H9 (cell line): ENCODE results near the gene OFD1. TPM values are rescaled to one million over a fixed set of nuclear protein-coding genes. Genes with fewer than 3 reads are reported as not detected.
"Not testable (repeated sequence)": the region's sequence is repeated elsewhere in the genome, so short reads cannot be mapped to it uniquely, and the experiment has no call there.

Source experiments
- DNase-seq: peaks from one replicate; pipeline ENCODE4 v3.0.0-alpha.2; 2017
- H2AFZ ChIP-seq: one replicate; pipeline ENCODE4 v1.6.1; 2013; ENCODE audit warnings: mild to moderate bottlenecking, low read length, control low read depth, moderate library complexity
- H2AK5ac ChIP-seq: 2 replicates; pipeline ENCODE4 v1.6.1; 2013; ENCODE audit warnings: low read length, control low read depth, mixed read lengths; ENCODE audit not compliant: insufficient read length
- H2BK120ac ChIP-seq: one replicate; pipeline ENCODE4 v1.6.1; 2013; ENCODE audit warnings: low read depth, mild to moderate bottlenecking, low read length, control low read depth, inconsistent platforms; ENCODE audit not compliant: poor library complexity, severe bottlenecking
- H2BK12ac ChIP-seq: 2 replicates; pipeline ENCODE4 v1.6.1; 2013; ENCODE audit warnings: low read length, control low read depth, mixed read lengths, low read depth; ENCODE audit not compliant: insufficient read length
- H2BK15ac ChIP-seq: 2 replicates; pipeline ENCODE4 v1.6.1; 2013; ENCODE audit warnings: low read depth, low read length, control low read depth
- H2BK20ac ChIP-seq: one replicate; pipeline ENCODE4 v1.6.1; 2013; ENCODE audit warnings: low read depth, mild to moderate bottlenecking, low read length, control low read depth, inconsistent platforms; ENCODE audit not compliant: poor library complexity, severe bottlenecking
- H2BK5ac ChIP-seq: 2 replicates; pipeline ENCODE4 v1.6.1; 2013; ENCODE audit warnings: low read length, control low read depth, mixed read lengths; ENCODE audit not compliant: insufficient read length
- H3K14ac ChIP-seq: 2 replicates; pipeline ENCODE4 v1.6.1; 2013; ENCODE audit warnings: low read length, control low read depth; ENCODE audit not compliant: insufficient read depth
- H3K18ac ChIP-seq: 2 replicates; pipeline ENCODE4 v1.6.1; 2013; ENCODE audit warnings: low read depth, mild to moderate bottlenecking, mixed read lengths, low read length, control low read depth; ENCODE audit not compliant: insufficient read length
- H3K23ac ChIP-seq: 2 replicates; pipeline ENCODE4 v1.6.1; 2013; ENCODE audit warnings: low read length, control low read depth, mixed read lengths, low read depth; ENCODE audit not compliant: insufficient read length
- H3K23me2 ChIP-seq: 2 replicates; pipeline ENCODE4 v1.6.1; 2013; ENCODE audit warnings: low read depth, mild to moderate bottlenecking, mixed read lengths, low read length, control low read depth; ENCODE audit not compliant: insufficient read length, poor library complexity, severe bottlenecking
- H3K27ac ChIP-seq: 2 replicates; pipeline ENCODE4 v1.5.1; 2013; ENCODE audit warnings: low read length, control low read depth, mixed read lengths, low read depth; ENCODE audit not compliant: insufficient read length
- H3K27me3 ChIP-seq: 2 replicates; pipeline ENCODE4 v1.6.1; 2013; ENCODE audit warnings: low read length, control low read depth, inconsistent platforms; ENCODE audit not compliant: insufficient read depth
- H3K4ac ChIP-seq: 2 replicates; pipeline ENCODE4 v1.6.1; 2013; ENCODE audit warnings: low read depth, mild to moderate bottlenecking, control low read depth, inconsistent platforms, low read length, moderate library complexity
- H3K4me1 ChIP-seq: 2 replicates; pipeline ENCODE4 v1.6.1; 2013; ENCODE audit warnings: low read length, control low read depth, inconsistent platforms; ENCODE audit not compliant: insufficient read depth
- H3K4me2 ChIP-seq: 2 replicates; pipeline ENCODE4 v1.6.1; 2013; ENCODE audit warnings: low read length, control low read depth, mixed read lengths; ENCODE audit not compliant: insufficient read length, insufficient read depth
- H3K56ac ChIP-seq: 2 replicates; pipeline ENCODE4 v1.6.1; 2013; ENCODE audit warnings: low read depth, mild to moderate bottlenecking, mixed read lengths, low read length, control low read depth; ENCODE audit not compliant: insufficient read length
- H3K79me1 ChIP-seq: 2 replicates; pipeline ENCODE4 v1.6.1; 2013; ENCODE audit warnings: low read depth, mild to moderate bottlenecking, moderate library complexity, low read length, control low read depth, inconsistent platforms; ENCODE audit not compliant: insufficient read depth, poor library complexity, severe bottlenecking
- H3K79me2 ChIP-seq: 2 replicates; pipeline ENCODE4 v1.6.1; 2013; ENCODE audit warnings: low read length, control low read depth, inconsistent platforms; ENCODE audit not compliant: insufficient read depth
- H3K9ac ChIP-seq: 2 replicates; pipeline ENCODE4 v1.6.1; 2013; ENCODE audit warnings: low read length, control low read depth, mixed read lengths; ENCODE audit not compliant: insufficient read length; ENCODE audit errors: extremely low read depth
- H3K9me3 ChIP-seq: one replicate; pipeline ENCODE4 v1.6.1; 2013; ENCODE audit warnings: low read depth, low read length, inconsistent platforms; ENCODE audit not compliant: control insufficient read depth
- H3T11ph ChIP-seq: one replicate; pipeline ENCODE4 v1.6.1; 2013; ENCODE audit warnings: mild to moderate bottlenecking, low read length, control low read depth, inconsistent platforms
- H4K20me1 ChIP-seq: one replicate; pipeline ENCODE4 v1.6.1; 2013; ENCODE audit not compliant: control insufficient read depth, insufficient read length, insufficient read depth
- H4K5ac ChIP-seq: 2 replicates; pipeline ENCODE4 v1.6.1; 2013; ENCODE audit warnings: low read depth, mild to moderate bottlenecking, mixed read lengths, low read length, control low read depth; ENCODE audit not compliant: insufficient read length
- H4K8ac ChIP-seq: replicated peaks from 2 replicates; pipeline ENCODE4 v1.6.1; 2013; ENCODE audit warnings: low read length, control low read depth, mixed read lengths, low read depth; ENCODE audit not compliant: insufficient read length
- H4K91ac ChIP-seq: 2 replicates; pipeline ENCODE4 v1.6.1; 2013; ENCODE audit warnings: low read depth, mild to moderate bottlenecking, moderate library complexity, mixed read lengths, low read length, control low read depth; ENCODE audit not compliant: insufficient read length
- H3K27ac Mint-ChIP-seq, 3 experiments: 2 replicates in 2 of 3; 3 replicates in 1 of 3; pipeline ENCODE4 v1.8.0; 2020 to 2021; ENCODE audit warnings: mixed read lengths in 3 of 3, mild to moderate bottlenecking in 1 of 3, moderate library complexity in 1 of 3
- H3K27me3 Mint-ChIP-seq: 2 replicates; pipeline ENCODE4 v1.8.0; 2021; ENCODE audit warnings: low read depth, mild to moderate bottlenecking, moderate library complexity, mixed read lengths
- H3K36me3 Mint-ChIP-seq, 3 experiments: 2 replicates in 2 of 3; 3 replicates in 1 of 3; pipeline ENCODE4 v1.8.0; 2020 to 2021; ENCODE audit warnings: low read depth in 3 of 3, mixed read lengths in 3 of 3; ENCODE audit not compliant: insufficient read depth in 1 of 3
- H3K4me1 Mint-ChIP-seq, 2 experiments: 2 replicates each; pipeline ENCODE4 v1.8.0; 2020; ENCODE audit warnings: mixed read lengths in 2 of 2
- H3K4me3 Mint-ChIP-seq, 2 experiments: 2 replicates in 1 of 2; 3 replicates in 1 of 2; pipeline ENCODE4 v1.8.0; 2020 to 2021; ENCODE audit warnings: mild to moderate bottlenecking in 2 of 2, mixed read lengths in 2 of 2, moderate library complexity in 1 of 2
- H3K9me3 Mint-ChIP-seq, 2 experiments: 2 replicates in 1 of 2; 3 replicates in 1 of 2; pipeline ENCODE4 v1.8.0; 2020; ENCODE audit warnings: mild to moderate bottlenecking in 2 of 2, mixed read lengths in 2 of 2, moderate library complexity in 1 of 2
- WGBS: extraction: QIAGEN DNeasy Blood & Tissue Kit; methylation state at CpG from one replicate; pipeline ENCODE4 v1.1.7; 2013; ENCODE audit warnings: missing lambda C conversion rate, low lambda C conversion rate, mixed read lengths; ENCODE audit not compliant: insufficient read length; ENCODE audit errors: extremely low coverage; 5-methylcytosine and 5-hydroxymethylcytosine counted together
- total RNA-seq: library from RNA; stranded (reverse); gene quantifications from 2 replicates; pipeline ENCODE4 v1.2.1, GENCODE V29; 2021
- TF ChIP-seq, protein P1 (sequence below): fragments of 200-600 bp; sonication (generic); conservative IDR thresholded peaks from 3 replicates; pipeline ENCODE4 v1.8.0; 2021; ENCODE audit warnings: antibody characterized with exemption, mild to moderate bottlenecking

OFD1 gene
- total RNA-seq, 1 experiment from 2014 or later = 36.0 TPM

DNA sequence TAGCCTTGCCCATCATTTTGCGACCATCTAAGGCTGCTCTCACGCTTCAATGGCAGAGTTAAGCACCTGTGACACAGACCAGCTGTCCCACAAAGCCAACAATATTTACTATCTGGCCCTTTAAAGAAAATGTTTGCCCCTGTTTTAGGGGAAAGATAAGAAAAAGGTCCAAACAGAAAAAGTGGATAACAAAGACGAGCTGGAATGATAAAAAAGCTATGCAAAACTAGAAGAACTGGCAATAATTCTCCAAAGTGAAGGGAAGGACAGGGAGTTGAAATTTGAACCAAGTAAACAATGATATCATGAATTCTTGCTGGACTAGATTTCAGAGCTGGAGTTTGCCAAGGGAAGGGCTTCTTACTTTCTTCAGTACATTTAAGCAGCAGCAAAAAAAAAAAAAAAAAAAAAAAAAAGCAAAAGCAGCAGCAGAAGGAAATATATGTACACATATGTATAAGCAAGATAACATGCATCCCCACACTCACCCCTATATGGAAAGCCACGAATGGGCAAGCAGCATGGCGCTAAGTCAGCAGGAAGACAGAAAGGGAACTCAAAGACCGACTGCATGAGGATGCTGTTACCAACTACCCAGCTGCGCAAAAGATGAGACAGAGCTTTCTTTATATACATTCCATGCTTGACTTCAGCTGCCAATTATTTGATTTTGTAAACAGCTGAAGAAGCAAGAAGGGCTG is 12.6 kb upstream of the OFD1 start:
- WGBS = no CpG with 5 or more reads among the region's 7 CpGs
- H2AK5ac ChIP-seq = no peak overlapping the region
- peaks cover 4% of the 10 kb centered on the region; the same call in 1 of the 2 replicates for H3K79me2 ChIP-seq
- TF ChIP-seq, protein P1, sequence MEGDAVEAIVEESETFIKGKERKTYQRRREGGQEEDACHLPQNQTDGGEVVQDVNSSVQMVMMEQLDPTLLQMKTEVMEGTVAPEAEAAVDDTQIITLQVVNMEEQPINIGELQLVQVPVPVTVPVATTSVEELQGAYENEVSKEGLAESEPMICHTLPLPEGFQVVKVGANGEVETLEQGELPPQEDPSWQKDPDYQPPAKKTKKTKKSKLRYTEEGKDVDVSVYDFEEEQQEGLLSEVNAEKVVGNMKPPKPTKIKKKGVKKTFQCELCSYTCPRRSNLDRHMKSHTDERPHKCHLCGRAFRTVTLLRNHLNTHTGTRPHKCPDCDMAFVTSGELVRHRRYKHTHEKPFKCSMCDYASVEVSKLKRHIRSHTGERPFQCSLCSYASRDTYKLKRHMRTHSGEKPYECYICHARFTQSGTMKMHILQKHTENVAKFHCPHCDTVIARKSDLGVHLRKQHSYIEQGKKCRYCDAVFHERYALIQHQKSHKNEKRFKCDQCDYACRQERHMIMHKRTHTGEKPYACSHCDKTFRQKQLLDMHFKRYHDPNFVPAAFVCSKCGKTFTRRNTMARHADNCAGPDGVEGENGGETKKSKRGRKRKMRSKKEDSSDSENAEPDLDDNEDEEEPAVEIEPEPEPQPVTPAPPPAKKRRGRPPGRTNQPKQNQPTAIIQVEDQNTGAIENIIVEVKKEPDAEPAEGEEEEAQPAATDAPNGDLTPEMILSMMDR = no peak
- no peak overlapping the region for H3K18ac ChIP-seq
- H2BK20ac ChIP-seq = no peak overlapping the region
- H3K4me1 ChIP-seq = no peaks in the 10 kb centered on the region
- H3K27ac Mint-ChIP-seq = no peak overlapping the region
- no peaks in the 10 kb centered on the region for H3K23me2 ChIP-seq
- H3K4me1 Mint-ChIP-seq = peaks cover 2 to 12% of the 10 kb centered on the region in 2 experiments; a peak in 3 of 4 replicates
- H3K27me3 ChIP-seq = no peaks in the 10 kb centered on the region
- no peak overlapping the region for H2BK5ac ChIP-seq
- H3K56ac ChIP-seq = no peak overlapping the region
- H3K27me3 Mint-ChIP-seq = no peaks in the 10 kb centered on the region
- H2BK12ac ChIP-seq = no peak overlapping the region
- no peak for DNase-seq
- H3K9ac ChIP-seq = no peak overlapping the region
- no peak overlapping the region for H2BK120ac ChIP-seq
- no peak overlapping the region for H3K27ac ChIP-seq
- no peak overlapping the region for H3K14ac ChIP-seq
- no peak overlapping the region for H2BK15ac ChIP-seq
- peaks cover 21 to 54% (median 23%) of the 10 kb centered on the region in 3 experiments for H3K36me3 Mint-ChIP-seq
- no peak overlapping the region for H4K5ac ChIP-seq
- peaks cover 41 to 57% of the 10 kb centered on the region in 2 experiments for H3K9me3 Mint-ChIP-seq
- no peak overlapping the region for H2AFZ ChIP-seq
- H3K23ac ChIP-seq = no peak overlapping the region
- no peak overlapping the region for H4K8ac ChIP-seq
- no peak overlapping the region for H4K91ac ChIP-seq
- no peak overlapping the region for H3K4me2 ChIP-seq
- H3K9me3 ChIP-seq = no peaks in the 10 kb centered on the region
- no peaks in the 10 kb centered on the region for H4K20me1 ChIP-seq
- no peak overlapping the region for H3T11ph ChIP-seq
- peaks cover 3% of the 10 kb centered on the region for H3K79me1 ChIP-seq
- H3K4me3 Mint-ChIP-seq = no peak overlapping the region
- H3K4ac ChIP-seq = no peak overlapping the region

GRCh38 chrX:13724878-13725277 is 9.7 kb upstream of the OFD1 start:
- H3K9ac ChIP-seq, H2BK5ac ChIP-seq, H3K27me3 ChIP-seq, H2BK12ac ChIP-seq, H2BK20ac ChIP-seq, H3K4me1 ChIP-seq, H4K20me1 ChIP-seq, H3K56ac ChIP-seq, H3K4me2 ChIP-seq, H4K5ac ChIP-seq, H3K79me2 ChIP-seq, H3K23ac ChIP-seq, H2AK5ac ChIP-seq, H4K8ac ChIP-seq, H3K79me1 ChIP-seq, H3K27me3 Mint-ChIP-seq, H3T11ph ChIP-seq, H3K18ac ChIP-seq, H3K27ac ChIP-seq, H2BK120ac ChIP-seq, H3K27ac Mint-ChIP-seq, H2BK15ac ChIP-seq, H3K4ac ChIP-seq, H4K91ac ChIP-seq, H2AFZ ChIP-seq, H3K14ac ChIP-seq, H3K9me3 ChIP-seq, H3K4me3 Mint-ChIP-seq, H3K23me2 ChIP-seq: not testable (repeated sequence)
- Mint-ChIP-seq H3K9me3 (peaks cover 51 to 69% of the 10 kb centered on the region in 2 experiments), H3K36me3 (peaks cover 24 to 54% (median 32%) of the 10 kb centered on the region in 3 experiments), H3K4me1 (peaks cover 2 to 12% of the 10 kb centered on the region in 2 experiments; a peak in 3 of 4 replicates)
- WGBS = no CpG with 5 or more reads among the region's 9 CpGs
- peak; percentile 57 for DNase-seq
